Sigmoid colon (tissue), 7 donors: ENCODE measurements around the gene ATG14. TPM values are rescaled to one million over a fixed set of nuclear protein-coding genes. Genes with fewer than 3 reads are reported as not detected.

Source experiments
- DNase-seq: peaks from one replicate; pipeline ENCODE4 v3.0.0-alpha.2; 2019
- H3K27ac ChIP-seq, 4 donors: fragments of 200-600 bp; sonication (generic); one replicate each; pipeline ENCODE4 v1.5.1; 2016 to 2019; ENCODE audit warnings: mild to moderate bottlenecking in 1 of 4
- H3K27me3 ChIP-seq, 3 donors: fragments of 200-600 bp; sonication (generic); one replicate each; pipeline ENCODE4 v1.5.1; 2019; ENCODE audit warnings: mild to moderate bottlenecking in 1 of 3
- H3K36me3 ChIP-seq, 4 donors: fragments of 200-600 bp; sonication (generic); one replicate each; pipeline ENCODE4 v1.5.1; 2016 to 2019
- H3K4me1 ChIP-seq, 4 donors: fragments of 200-600 bp; sonication (generic); one replicate each; pipeline ENCODE4 v1.5.1; 2017 to 2019
- H3K4me3 ChIP-seq, 4 donors: fragments of 200-600 bp; sonication (generic); one replicate each; pipeline ENCODE4 v1.5.1; 2017 to 2019; ENCODE audit warnings: mild to moderate bottlenecking in 2 of 4, moderate library complexity in 1 of 4
- H3K9me3 ChIP-seq, 4 donors: fragments of 200-600 bp in 3 of 4; sonication (generic) in 3 of 4; one replicate each; pipeline versions ENCODE4 v1.5.1 to v1.6.1; 2013 to 2019
- CTCF ChIP-seq, 4 experiments: fragments of 450-650 bp in 3 of 4; fragments of 200-600 bp in 1 of 4; IDR thresholded peaks; one replicate each; pipeline ENCODE4 v1.5.1; 2016 to 2019; ENCODE audit warnings: antibody characterized with exemption in 4 of 4, mild to moderate bottlenecking in 3 of 4, moderate library complexity in 2 of 4
- EP300 ChIP-seq, 4 donors: sonication (generic); formaldehyde crosslinking; IDR thresholded peaks; one replicate each; pipeline ENCODE4 v1.6.1; 2017; ENCODE audit warnings: antibody characterized with exemption in 4 of 4
- POLR2A ChIP-seq, 2 donors: fragments of 450-650 bp; IDR thresholded peaks; one replicate each; pipeline ENCODE4 v1.6.1; 2016; ENCODE audit warnings: antibody characterized with exemption in 2 of 2, mild to moderate bottlenecking in 2 of 2, moderate library complexity in 2 of 2
- POLR2AphosphoS5 ChIP-seq, 4 donors: sonication (generic); formaldehyde crosslinking; IDR thresholded peaks; one replicate each; pipeline ENCODE4 v1.6.1; 2017; ENCODE audit warnings: antibody characterized with exemption in 4 of 4
- WGBS, 2 donors: extraction: QIAGEN DNeasy Blood & Tissue Kit; methylation state at CpG; one replicate each; pipeline ENCODE4 v1.1.7; 2013; 5-methylcytosine and 5-hydroxymethylcytosine counted together
- intact Hi-C: fragments of 100-400 bp; cut with DNase I; formaldehyde crosslinking; loops from one replicate; pipeline ENCODE4 v1.15.1; 2023
- polyA plus RNA-seq, 3 donors: library from polyadenylated mRNA; stranded (reverse); fragments of 200-250 nt; gene quantifications; one replicate each; pipeline ENCODE4 v1.2.3, GENCODE V29; 2013
- total RNA-seq, 4 donors: library from RNA; depleted of rRNA; stranded (reverse); fragments of >200 nt; gene quantifications; one replicate each; pipeline ENCODE4 v1.1.0, GENCODE V29; 2016
- donor health status: healthy with polysubstance abuse.
- donor health status: Bipolar disorder and iron deficiency.
- donor health status: healthy.

ATG14 gene
- total and polyA plus RNA-seq, 7 donors, result 3.6 to 22.2 (median 17.1) TPM

- intact Hi-C loops, result loop anchor here (10.0 kb wide), 1 partner anchor 136 kb away; the partner anchor contains the start of gene KTN1
- no peak for TF ChIP-seq CTCF (IDR thresholded peaks at IDR 0.05)
- TF ChIP-seq EP300 (IDR thresholded peaks at IDR 0.05), result no peak
- TF ChIP-seq POLR2A (IDR thresholded peaks at IDR 0.05), result no peak
- TF ChIP-seq POLR2AphosphoS5 (IDR thresholded peaks at IDR 0.05), result no peak
- no peak for DNase-seq
Measured at GRCh38 chr14:55449116-55449515, 37.5 kb upstream of the ATG14 start.

GRCh38 chr14:55448141-55448614 lies 36.5 kb upstream of the ATG14 start:
- Histone ChIP-seq H3K4me1 (peaks cover 0 to 16% (median 12%) of the 10 kb centered on the region in 4 donors), H3K27ac (peak overlapping the region in 2 of 4 donors; percentile 19 to 33), H3K4me3 (no peak overlapping the region), H3K9me3 (no peaks in the 10 kb centered on the region), H3K27me3 (no peaks in the 10 kb centered on the region), H3K36me3 (no peaks in the 10 kb centered on the region)
- DNase-seq, result no peak
- WGBS, 2 donors, result 13 to 45% methylated on average over 3 of the region's 3 CpGs
- peak in 2 of 4 donors; percentile 47 to 62 for TF ChIP-seq POLR2AphosphoS5 (IDR thresholded peaks at IDR 0.05)
- TF ChIP-seq CTCF (IDR thresholded peaks at IDR 0.05), result no peak
- intact Hi-C loops, result loop anchor here (10.0 kb wide), 1 partner anchor 137 kb away; the partner anchor contains the start of gene KTN1

More at GRCh38 chr14:55449116-55449515, 37.5 kb upstream of the ATG14 start:
- no peak overlapping the region for H3K27ac ChIP-seq
- H3K4me1 ChIP-seq, result peaks cover 0 to 22% (median 19%) of the 10 kb centered on the region in 4 donors
- H3K4me3 ChIP-seq, result no peak overlapping the region
- H3K9me3 ChIP-seq, result no peaks in the 10 kb centered on the region
- H3K36me3 ChIP-seq, result no peaks in the 10 kb centered on the region
- H3K27me3 ChIP-seq, result no peaks in the 10 kb centered on the region
- WGBS, 2 donors, result 95 to 99% methylated on average over 3 of the region's 3 CpGs

GRCh38 chr14:55446833-55447232 lies 35.2 kb upstream of the ATG14 start:
- Histone ChIP-seq H3K27ac (no peak overlapping the region), H3K27me3 (no peaks in the 10 kb centered on the region), H3K9me3 (no peaks in the 10 kb centered on the region), H3K36me3 (no peaks in the 10 kb centered on the region), H3K4me3 (no peak overlapping the region), H3K4me1 (peaks cover 0 to 16% (median 12%) of the 10 kb centered on the region in 4 donors)
- DNase-seq, result no peak
- no peak for TF ChIP-seq POLR2A (IDR thresholded peaks at IDR 0.05)
- no peak for TF ChIP-seq EP300 (IDR thresholded peaks at IDR 0.05)
- TF ChIP-seq CTCF (IDR thresholded peaks at IDR 0.05), result no peak
- TF ChIP-seq POLR2AphosphoS5 (IDR thresholded peaks at IDR 0.05), result no peak
- intact Hi-C loops, result loop anchor here (10.0 kb wide), 1 partner anchor 138 kb away; the partner anchor contains the start of gene KTN1
- WGBS, 2 donors, result 73 to 76% methylated on average over 2 of the region's 2 CpGs

- TF ChIP-seq EP300 (IDR thresholded peaks at IDR 0.05) (no peak), POLR2AphosphoS5 (IDR thresholded peaks at IDR 0.05) (no peak), CTCF (IDR thresholded peaks at IDR 0.05) (peak in 3 of 4 experiments; percentile 49 to 55 (median 50)), POLR2A (IDR thresholded peaks at IDR 0.05) (no peak)
- Histone ChIP-seq H3K27ac (no peak overlapping the region), H3K4me1 (peaks cover 0 to 14% (median 12%) of the 10 kb centered on the region in 4 donors), H3K9me3 (no peaks in the 10 kb centered on the region), H3K4me3 (no peak overlapping the region), H3K36me3 (no peaks in the 10 kb centered on the region), H3K27me3 (no peaks in the 10 kb centered on the region)
- DNase-seq, result peak; percentile 63
- 27 to 40% methylated on average over 5 of the region's 5 CpGs for WGBS, 2 donors
- intact Hi-C loops, result loop anchor here (10.0 kb wide), 1 partner anchor 139 kb away; the partner anchor contains the start of gene KTN1
Measured at GRCh38 chr14:55446127-55446736, 34.6 kb upstream of the ATG14 start.
